Liver (tissue), 3 donors: ENCODE measurements around the gene PRELID3B.

ENCODE experiments used
- RAD21 ChIP-seq, 2 donors: IDR thresholded peaks; 2 replicates each; pipeline ENCODE4 v1.6.1; 2016; ENCODE audit warnings: antibody characterized with exemption in 2 of 2, mild to moderate bottlenecking in 2 of 2
- SP1 ChIP-seq: IDR thresholded peaks from 2 replicates; pipeline ENCODE4 v1.6.1; 2018; ENCODE audit warnings: antibody characterized with exemption, mild to moderate bottlenecking
- YY1 ChIP-seq: IDR thresholded peaks from 2 replicates; pipeline ENCODE4 v1.6.1; 2016; ENCODE audit warnings: antibody characterized with exemption, mild to moderate bottlenecking
- TF ChIP-seq, protein P1 (sequence below): fragments of 150-350 bp; IDR thresholded peaks from 2 replicates; pipeline ENCODE4 v1.5.1; 2017; ENCODE audit warnings: improper control_type of control experiment, low read depth, low read length; ENCODE audit not compliant: missing input control
- TF ChIP-seq, protein P2 (sequence below): IDR thresholded peaks from 2 replicates; pipeline ENCODE4 v1.6.1; 2016; ENCODE audit warnings: antibody characterized with exemption
- TF ChIP-seq, protein P3 (sequence below): IDR thresholded peaks from 2 replicates; pipeline ENCODE4 v1.6.1; 2016; ENCODE audit warnings: antibody characterized with exemption
- TF ChIP-seq, protein P4 (sequence below): IDR thresholded peaks from 2 replicates; pipeline ENCODE4 v1.6.1; 2016; ENCODE audit warnings: antibody characterized with exemption, mild to moderate bottlenecking
- donor health status: healthy.
- donor health status: healthy.

DNA sequence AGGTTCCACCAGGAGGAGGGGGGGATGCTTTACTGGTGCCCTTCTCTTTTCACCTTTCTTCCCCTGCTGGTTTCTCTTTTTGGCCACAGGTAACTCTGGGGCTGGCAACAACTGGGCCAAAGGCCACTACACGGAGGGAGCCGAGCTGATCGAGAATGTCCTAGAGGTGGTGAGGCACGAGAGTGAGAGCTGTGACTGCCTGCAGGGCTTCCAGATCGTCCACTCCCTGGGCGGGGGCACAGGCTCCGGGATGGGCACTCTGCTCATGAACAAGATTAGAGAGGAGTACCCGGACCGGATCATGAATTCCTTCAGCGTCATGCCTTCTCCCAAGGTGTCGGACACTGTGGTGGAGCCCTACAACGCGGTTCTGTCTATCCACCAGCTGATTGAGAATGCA is 19.0 kb downstream of the PRELID3B start:
- TF ChIP-seq, protein P1, sequence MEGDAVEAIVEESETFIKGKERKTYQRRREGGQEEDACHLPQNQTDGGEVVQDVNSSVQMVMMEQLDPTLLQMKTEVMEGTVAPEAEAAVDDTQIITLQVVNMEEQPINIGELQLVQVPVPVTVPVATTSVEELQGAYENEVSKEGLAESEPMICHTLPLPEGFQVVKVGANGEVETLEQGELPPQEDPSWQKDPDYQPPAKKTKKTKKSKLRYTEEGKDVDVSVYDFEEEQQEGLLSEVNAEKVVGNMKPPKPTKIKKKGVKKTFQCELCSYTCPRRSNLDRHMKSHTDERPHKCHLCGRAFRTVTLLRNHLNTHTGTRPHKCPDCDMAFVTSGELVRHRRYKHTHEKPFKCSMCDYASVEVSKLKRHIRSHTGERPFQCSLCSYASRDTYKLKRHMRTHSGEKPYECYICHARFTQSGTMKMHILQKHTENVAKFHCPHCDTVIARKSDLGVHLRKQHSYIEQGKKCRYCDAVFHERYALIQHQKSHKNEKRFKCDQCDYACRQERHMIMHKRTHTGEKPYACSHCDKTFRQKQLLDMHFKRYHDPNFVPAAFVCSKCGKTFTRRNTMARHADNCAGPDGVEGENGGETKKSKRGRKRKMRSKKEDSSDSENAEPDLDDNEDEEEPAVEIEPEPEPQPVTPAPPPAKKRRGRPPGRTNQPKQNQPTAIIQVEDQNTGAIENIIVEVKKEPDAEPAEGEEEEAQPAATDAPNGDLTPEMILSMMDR: no peak
- TF ChIP-seq YY1 (no peak), RAD21 (IDR thresholded peaks at IDR 0.05) (no peak), SP1 (no peak)
- TF ChIP-seq, protein P2, sequence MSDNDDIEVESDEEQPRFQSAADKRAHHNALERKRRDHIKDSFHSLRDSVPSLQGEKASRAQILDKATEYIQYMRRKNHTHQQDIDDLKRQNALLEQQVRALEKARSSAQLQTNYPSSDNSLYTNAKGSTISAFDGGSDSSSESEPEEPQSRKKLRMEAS: no peak
- TF ChIP-seq, protein P3, sequence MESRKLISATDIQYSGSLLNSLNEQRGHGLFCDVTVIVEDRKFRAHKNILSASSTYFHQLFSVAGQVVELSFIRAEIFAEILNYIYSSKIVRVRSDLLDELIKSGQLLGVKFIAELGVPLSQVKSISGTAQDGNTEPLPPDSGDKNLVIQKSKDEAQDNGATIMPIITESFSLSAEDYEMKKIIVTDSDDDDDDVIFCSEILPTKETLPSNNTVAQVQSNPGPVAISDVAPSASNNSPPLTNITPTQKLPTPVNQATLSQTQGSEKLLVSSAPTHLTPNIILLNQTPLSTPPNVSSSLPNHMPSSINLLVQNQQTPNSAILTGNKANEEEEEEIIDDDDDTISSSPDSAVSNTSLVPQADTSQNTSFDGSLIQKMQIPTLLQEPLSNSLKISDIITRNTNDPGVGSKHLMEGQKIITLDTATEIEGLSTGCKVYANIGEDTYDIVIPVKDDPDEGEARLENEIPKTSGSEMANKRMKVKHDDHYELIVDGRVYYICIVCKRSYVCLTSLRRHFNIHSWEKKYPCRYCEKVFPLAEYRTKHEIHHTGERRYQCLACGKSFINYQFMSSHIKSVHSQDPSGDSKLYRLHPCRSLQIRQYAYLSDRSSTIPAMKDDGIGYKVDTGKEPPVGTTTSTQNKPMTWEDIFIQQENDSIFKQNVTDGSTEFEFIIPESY: no peak
- TF ChIP-seq, protein P4, sequence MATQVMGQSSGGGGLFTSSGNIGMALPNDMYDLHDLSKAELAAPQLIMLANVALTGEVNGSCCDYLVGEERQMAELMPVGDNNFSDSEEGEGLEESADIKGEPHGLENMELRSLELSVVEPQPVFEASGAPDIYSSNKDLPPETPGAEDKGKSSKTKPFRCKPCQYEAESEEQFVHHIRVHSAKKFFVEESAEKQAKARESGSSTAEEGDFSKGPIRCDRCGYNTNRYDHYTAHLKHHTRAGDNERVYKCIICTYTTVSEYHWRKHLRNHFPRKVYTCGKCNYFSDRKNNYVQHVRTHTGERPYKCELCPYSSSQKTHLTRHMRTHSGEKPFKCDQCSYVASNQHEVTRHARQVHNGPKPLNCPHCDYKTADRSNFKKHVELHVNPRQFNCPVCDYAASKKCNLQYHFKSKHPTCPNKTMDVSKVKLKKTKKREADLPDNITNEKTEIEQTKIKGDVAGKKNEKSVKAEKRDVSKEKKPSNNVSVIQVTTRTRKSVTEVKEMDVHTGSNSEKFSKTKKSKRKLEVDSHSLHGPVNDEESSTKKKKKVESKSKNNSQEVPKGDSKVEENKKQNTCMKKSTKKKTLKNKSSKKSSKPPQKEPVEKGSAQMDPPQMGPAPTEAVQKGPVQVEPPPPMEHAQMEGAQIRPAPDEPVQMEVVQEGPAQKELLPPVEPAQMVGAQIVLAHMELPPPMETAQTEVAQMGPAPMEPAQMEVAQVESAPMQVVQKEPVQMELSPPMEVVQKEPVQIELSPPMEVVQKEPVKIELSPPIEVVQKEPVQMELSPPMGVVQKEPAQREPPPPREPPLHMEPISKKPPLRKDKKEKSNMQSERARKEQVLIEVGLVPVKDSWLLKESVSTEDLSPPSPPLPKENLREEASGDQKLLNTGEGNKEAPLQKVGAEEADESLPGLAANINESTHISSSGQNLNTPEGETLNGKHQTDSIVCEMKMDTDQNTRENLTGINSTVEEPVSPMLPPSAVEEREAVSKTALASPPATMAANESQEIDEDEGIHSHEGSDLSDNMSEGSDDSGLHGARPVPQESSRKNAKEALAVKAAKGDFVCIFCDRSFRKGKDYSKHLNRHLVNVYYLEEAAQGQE: no peak
